ENCODE measurements around the gene RPSA.

- TF ChIP-seq POLR2A (IDR thresholded peaks at IDR 0.05) (no peak), CTCF (IDR thresholded peaks at IDR 0.05) (no peak)
These were observed 17.7 kb upstream of the RPSA start for GRCh38 chr3:39388741-39389248.
